ENCODE measurements around the gene ANKZF1. TPM values are rescaled to one million over a fixed set of nuclear protein-coding genes. Genes with fewer than 3 reads are reported as not detected.
"Not testable (repeated sequence)": the region's sequence is repeated elsewhere in the genome, so short reads cannot be mapped to it uniquely, and the experiment has no call there.

Gene ANKZF1
- total RNA-seq, 1 donor from 2014 or later: 38.0 TPM

DNA sequence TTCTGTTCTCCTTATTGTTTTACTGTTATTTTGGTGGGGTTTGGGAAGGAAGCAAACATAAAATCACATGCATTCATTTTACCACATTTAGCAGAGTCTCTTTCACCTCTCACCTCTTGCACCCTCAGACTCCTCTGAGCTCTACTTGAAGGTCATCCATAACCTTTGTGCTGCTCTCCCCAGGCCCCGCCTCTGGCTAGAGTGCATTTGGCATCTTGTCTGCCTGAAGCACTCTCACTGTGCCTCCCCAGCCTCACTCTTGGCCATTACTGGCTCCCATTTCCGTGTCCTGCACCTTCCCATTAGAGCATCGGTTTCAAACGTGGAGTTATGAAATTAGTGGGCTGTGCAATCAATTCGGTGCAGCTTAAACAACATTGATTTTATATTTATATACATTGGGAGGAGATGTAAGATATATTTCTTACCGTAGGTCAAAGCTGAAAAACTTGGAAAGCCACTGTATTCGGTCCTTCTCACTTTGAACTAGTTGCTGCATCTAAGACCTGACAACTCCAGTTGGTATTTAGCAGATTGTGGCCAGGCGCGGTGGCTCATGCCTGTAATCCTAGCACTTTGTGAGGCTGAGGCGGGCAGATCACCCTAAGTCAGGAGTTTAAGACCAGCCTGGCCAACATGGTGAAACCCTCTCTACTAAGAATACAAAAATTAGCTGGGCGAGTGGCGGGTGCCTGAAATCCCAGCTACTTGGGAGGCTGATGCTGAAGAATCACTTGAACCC lies 30.0 kb upstream of the ANKZF1 start:
- Mint-ChIP-seq H3K4me3 (ENCODE audit: unreplicated experiment) (no peak overlapping the region), H3K27ac (ENCODE audit: unreplicated experiment) (no peak overlapping the region), H3K9me3 (ENCODE audit: low read depth) (peaks cover 2% of the 10 kb centered on the region), H3K4me1 (ENCODE audit: low read depth) (no peaks in the 10 kb centered on the region), H3K36me3 (ENCODE audit: low read depth) (peaks cover 1% of the 10 kb centered on the region), H3K27me3 (ENCODE audit: low read depth) (peaks cover 9% of the 10 kb centered on the region)
- TF ChIP-seq, protein P1, sequence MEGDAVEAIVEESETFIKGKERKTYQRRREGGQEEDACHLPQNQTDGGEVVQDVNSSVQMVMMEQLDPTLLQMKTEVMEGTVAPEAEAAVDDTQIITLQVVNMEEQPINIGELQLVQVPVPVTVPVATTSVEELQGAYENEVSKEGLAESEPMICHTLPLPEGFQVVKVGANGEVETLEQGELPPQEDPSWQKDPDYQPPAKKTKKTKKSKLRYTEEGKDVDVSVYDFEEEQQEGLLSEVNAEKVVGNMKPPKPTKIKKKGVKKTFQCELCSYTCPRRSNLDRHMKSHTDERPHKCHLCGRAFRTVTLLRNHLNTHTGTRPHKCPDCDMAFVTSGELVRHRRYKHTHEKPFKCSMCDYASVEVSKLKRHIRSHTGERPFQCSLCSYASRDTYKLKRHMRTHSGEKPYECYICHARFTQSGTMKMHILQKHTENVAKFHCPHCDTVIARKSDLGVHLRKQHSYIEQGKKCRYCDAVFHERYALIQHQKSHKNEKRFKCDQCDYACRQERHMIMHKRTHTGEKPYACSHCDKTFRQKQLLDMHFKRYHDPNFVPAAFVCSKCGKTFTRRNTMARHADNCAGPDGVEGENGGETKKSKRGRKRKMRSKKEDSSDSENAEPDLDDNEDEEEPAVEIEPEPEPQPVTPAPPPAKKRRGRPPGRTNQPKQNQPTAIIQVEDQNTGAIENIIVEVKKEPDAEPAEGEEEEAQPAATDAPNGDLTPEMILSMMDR (IDR thresholded peaks at IDR 0.05): no peak
- DNase-seq (ENCODE audit: low spot score): no peak

DNA sequence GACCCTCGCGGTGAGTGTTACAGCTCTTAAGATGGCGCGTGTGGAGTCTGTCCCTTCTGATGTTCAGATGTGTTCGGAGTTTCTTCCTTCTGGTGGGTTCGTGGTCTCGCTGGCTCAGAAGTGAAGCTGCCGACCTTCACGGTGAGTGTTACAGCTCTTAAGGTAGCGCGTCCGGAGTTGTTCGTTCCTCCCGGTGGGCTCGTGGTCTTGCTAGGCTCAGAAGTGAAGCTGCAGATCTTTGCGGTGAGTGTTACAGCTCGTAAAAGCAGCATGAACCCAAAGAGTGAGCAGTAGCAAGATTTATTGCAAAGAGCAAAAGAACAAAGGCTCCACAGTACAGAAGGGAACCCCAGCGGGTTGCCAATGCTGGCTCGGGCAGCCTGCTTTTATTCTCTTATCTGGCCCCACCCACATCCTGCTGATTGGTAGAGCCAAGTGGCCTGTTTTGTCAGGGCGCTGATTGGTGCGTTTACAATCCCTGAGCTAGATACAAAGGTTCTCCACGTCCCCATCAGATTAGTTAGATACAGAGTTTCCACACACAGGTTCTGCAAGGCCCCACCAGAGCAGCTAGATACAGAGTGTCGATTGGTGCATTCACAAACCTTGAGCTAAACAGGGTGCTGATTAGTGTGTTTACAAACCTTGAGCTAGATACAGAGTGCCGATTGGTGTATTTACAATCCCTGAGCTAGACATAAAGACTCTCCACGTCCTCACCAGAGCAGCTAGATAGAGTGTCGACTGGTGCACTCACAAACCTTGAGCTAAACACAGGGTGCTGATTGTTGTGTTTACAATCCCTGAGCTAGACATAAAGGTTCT lies 28.9 kb upstream of the ANKZF1 start:
- H3K27me3 Mint-ChIP-seq (ENCODE audit: low read depth); DNase-seq (ENCODE audit: low spot score); H3K9me3 Mint-ChIP-seq (ENCODE audit: low read depth); H3K27ac Mint-ChIP-seq (ENCODE audit: unreplicated experiment); H3K4me1 Mint-ChIP-seq (ENCODE audit: low read depth); H3K4me3 Mint-ChIP-seq (ENCODE audit: unreplicated experiment); H3K36me3 Mint-ChIP-seq (ENCODE audit: low read depth): not testable (repeated sequence)

DNA sequence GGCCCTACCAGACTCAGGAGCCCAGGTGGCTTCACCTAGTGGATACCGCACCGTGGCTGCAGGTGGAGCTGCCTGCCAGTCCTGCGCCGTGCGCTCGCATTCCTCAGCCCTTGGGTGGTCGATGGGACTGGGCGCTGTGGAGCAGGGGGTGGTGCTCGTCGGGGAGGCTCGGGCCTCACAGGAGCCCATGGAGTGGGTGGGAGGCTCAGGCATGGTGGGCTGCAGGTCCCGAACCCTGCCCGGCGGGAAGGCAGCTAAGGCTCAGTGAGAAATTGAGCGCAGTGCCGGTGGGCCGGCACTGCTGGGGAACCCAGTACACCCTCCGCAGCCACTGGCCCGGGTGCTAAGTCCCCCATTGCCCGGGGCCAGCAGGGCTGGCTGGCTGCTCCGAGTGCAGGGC lies 28.3 kb upstream of the ANKZF1 start:
- not testable (repeated sequence) for H3K27ac Mint-ChIP-seq (ENCODE audit: unreplicated experiment); H3K4me1 Mint-ChIP-seq (ENCODE audit: low read depth); H3K36me3 Mint-ChIP-seq (ENCODE audit: low read depth); H3K9me3 Mint-ChIP-seq (ENCODE audit: low read depth); H3K4me3 Mint-ChIP-seq (ENCODE audit: unreplicated experiment); DNase-seq (ENCODE audit: low spot score); H3K27me3 Mint-ChIP-seq (ENCODE audit: low read depth)

DNA sequence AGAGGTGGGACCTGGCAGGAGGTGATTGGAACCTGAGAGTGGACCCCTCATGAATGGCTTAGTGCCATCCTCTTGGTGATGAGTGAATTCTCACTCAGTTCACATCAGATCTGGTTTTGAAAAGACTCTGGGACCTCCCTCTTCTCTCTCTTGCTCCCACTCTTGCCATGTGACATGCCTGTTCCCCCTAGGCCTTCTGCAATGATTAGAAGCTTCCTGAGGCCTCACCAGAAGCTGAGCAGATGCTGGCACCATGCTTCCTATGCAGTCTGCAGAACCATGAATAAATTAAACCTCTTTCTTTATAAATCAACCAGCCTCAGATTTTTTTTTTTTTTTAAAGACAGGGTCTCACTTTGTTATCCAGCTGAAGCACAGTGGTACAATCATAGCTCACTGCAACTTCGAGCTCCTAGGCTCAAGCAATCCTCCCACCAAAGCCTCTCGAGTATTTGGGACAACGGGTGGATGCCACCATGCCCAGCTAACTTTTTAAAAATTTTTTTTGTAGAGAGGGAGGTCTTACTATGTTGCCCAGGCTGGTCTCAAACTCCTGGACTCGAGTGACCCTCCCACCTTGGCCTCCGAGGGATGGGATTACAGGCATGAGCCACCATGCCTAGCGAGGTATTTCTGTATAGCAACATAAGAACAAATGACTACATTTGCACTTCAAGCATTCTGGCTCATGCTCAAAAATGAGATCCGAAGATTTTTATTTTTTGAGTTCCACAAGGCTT lies 25.0 kb upstream of the ANKZF1 start:
- Mint-ChIP-seq H3K27me3 (ENCODE audit: low read depth) (no peaks in the 10 kb centered on the region), H3K4me1 (ENCODE audit: low read depth) (peaks cover 26% of the 10 kb centered on the region), H3K36me3 (ENCODE audit: low read depth) (peaks cover 3% of the 10 kb centered on the region), H3K4me3 (ENCODE audit: unreplicated experiment) (no peak overlapping the region), H3K9me3 (ENCODE audit: low read depth) (peaks cover 2% of the 10 kb centered on the region), H3K27ac (ENCODE audit: unreplicated experiment) (no peak overlapping the region)
- DNase-seq (ENCODE audit: low spot score): no peak
- TF ChIP-seq, protein P1 (IDR thresholded peaks at IDR 0.05): no peak

DNA sequence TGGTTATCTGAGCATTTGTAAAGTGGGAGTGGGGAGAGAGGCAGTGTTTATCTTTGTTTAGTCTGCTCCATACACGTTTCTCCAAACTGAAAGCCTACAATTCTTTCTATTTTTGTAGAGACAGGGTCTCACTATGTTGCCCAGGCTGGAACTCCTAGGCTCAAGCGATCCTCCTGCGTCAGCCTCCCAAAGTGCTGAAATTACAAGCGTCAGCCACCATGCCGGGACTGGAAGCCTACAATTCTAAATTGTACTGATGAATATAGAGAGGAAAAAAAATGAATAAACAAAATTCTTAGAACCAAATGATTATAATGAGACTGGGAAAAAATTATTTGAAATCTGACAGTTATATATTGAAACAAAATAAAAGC lies 24.5 kb upstream of the ANKZF1 start:
- no peak overlapping the region for H3K4me3 Mint-ChIP-seq (ENCODE audit: unreplicated experiment)
- no peak overlapping the region for H3K27ac Mint-ChIP-seq (ENCODE audit: unreplicated experiment)
- DNase-seq (ENCODE audit: low spot score): no peak
- peaks cover 26% of the 10 kb centered on the region for H3K4me1 Mint-ChIP-seq (ENCODE audit: low read depth)
- H3K9me3 Mint-ChIP-seq (ENCODE audit: low read depth): peaks cover 2% of the 10 kb centered on the region
- H3K36me3 Mint-ChIP-seq (ENCODE audit: low read depth): peaks cover 5% of the 10 kb centered on the region
- TF ChIP-seq, protein P1 (IDR thresholded peaks at IDR 0.05): no peak
- no peaks in the 10 kb centered on the region for H3K27me3 Mint-ChIP-seq (ENCODE audit: low read depth)

DNA sequence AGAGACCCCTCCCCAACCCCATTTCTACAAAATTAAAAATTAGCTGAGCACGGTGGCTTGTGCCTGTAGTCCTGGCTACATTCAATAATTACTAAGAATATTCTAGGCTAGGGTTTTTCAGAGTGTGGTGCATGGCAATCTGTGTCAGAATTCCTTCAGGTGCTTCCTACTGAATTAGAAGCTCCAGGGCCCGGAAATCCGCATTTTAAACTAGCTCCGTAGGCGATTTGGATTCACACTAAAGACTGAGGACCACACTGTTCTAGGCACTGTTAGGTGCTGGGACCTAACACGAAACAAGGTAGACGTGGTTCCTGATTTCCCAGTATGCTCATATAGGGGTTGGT lies 23.7 kb upstream of the ANKZF1 start:
- H3K4me3 Mint-ChIP-seq (ENCODE audit: unreplicated experiment): peak overlapping the region; percentile 81

More for the DNA sequence above, 23.7 kb upstream of the ANKZF1 start:
- Mint-ChIP-seq H3K36me3 (ENCODE audit: low read depth) (peaks cover 7% of the 10 kb centered on the region), H3K27ac (ENCODE audit: unreplicated experiment) (peak overlapping the region; percentile 94), H3K4me1 (ENCODE audit: low read depth) (peaks cover 26% of the 10 kb centered on the region), H3K27me3 (ENCODE audit: low read depth) (no peaks in the 10 kb centered on the region), H3K9me3 (ENCODE audit: low read depth) (peaks cover 2% of the 10 kb centered on the region)
- TF ChIP-seq, protein P1 (IDR thresholded peaks at IDR 0.05): no peak
- DNase-seq (ENCODE audit: low spot score): no peak

All from chondrocyte (in vitro differentiated cells).